IPS-18c (cell line): Measurements from ENCODE around the gene AMPH.
"Not testable (repeated sequence)": the region's sequence is repeated elsewhere in the genome, so short reads cannot be mapped to it uniquely, and the experiment has no call there.

ENCODE experiments used
- H3K4me3 ChIP-seq: 2 replicates; pipeline ENCODE4 v1.7.0; 2013; ENCODE audit warnings: low read depth, mild to moderate bottlenecking, low read length, moderate library complexity; ENCODE audit not compliant: insufficient read depth
- H3K9me3 ChIP-seq: one replicate; pipeline ENCODE4 v1.6.1; 2013; ENCODE audit warnings: mild to moderate bottlenecking, low read length, moderate library complexity; ENCODE audit not compliant: control insufficient read depth, insufficient read depth

AMPH gene

GRCh38 chr7:38448584-38449234 is 182.5 kb downstream of the AMPH start:
- H3K9me3 ChIP-seq, result no peaks in the 10 kb centered on the region

DNA sequence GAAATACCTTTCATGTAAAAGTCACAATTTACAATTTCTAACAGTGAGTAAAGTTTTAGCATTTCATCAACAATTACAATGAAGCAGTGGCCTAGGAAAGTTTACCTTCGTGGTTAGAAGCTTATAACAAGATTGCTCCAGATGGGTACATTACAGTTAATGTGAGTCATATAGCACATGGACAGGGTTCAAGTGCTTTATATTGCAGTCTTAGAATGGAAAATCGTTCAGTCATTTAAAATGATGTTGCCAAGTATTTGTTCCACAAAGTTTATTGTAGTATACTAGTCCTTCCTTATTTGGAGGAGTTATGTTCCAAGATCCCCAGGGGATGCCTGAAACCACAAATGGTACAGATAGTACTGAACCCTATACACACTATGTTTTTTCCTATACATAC is 183.1 kb downstream of the AMPH start:
- Histone ChIP-seq H3K9me3 (no peaks in the 10 kb centered on the region), H3K4me3 (no peak overlapping the region)

More at GRCh38 chr7:38448584-38449234, 182.5 kb downstream of the AMPH start:
- H3K4me3 ChIP-seq, result no peak overlapping the region

- H3K4me3 ChIP-seq, result no peak overlapping the region
- H3K9me3 ChIP-seq, result no peaks in the 10 kb centered on the region
Observed at GRCh38 chr7:38438970-38439369, 192.2 kb downstream of the AMPH start.

GRCh38 chr7:38432671-38433070 is 198.5 kb downstream of the AMPH start:
- Histone ChIP-seq H3K4me3 (no peak overlapping the region), H3K9me3 (no peaks in the 10 kb centered on the region)

DNA sequence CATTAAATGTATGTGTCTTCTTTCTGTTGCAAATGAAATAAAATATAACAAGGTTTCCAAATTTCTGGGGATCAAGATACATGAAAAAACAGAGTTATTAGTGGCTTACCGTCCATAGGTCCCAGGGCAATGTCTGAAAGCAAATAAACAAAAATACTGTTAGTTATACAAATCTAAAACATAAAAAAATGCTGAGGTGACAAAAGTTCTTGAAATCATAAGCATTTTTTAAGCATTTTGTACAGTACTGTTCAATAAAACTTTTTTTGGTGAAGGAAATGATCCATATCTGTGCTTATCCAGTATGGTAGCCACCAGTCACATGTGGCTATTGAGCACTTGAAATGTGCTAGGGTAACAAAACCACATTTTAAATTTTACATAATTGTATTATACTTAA is 199.1 kb downstream of the AMPH start:
- no peaks in the 10 kb centered on the region for H3K9me3 ChIP-seq
- H3K4me3 ChIP-seq, result no peak overlapping the region

DNA sequence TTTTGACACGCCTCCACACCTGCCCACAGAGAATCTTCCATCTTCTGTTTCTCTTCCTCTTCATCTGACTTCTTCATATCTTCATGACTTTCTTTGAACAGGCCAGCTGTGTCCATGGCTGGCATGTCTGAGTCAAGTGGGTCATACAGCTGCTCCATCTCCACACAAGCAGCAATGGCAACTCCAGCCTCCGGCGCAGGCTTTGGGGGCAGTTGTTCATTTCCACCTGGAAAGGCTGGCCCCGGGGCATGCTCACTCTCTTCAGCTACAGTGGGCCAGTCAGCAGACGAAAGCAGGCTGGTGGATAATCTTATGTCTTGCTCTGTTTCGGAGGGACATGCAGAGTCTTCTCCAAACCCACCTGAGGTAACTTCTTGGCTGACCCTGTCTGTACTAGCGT is 202.1 kb downstream of the AMPH start:
- H3K4me3 ChIP-seq, result no peak overlapping the region; the same call in 1 of the 2 replicates
- H3K9me3 ChIP-seq, result no peaks in the 10 kb centered on the region

DNA sequence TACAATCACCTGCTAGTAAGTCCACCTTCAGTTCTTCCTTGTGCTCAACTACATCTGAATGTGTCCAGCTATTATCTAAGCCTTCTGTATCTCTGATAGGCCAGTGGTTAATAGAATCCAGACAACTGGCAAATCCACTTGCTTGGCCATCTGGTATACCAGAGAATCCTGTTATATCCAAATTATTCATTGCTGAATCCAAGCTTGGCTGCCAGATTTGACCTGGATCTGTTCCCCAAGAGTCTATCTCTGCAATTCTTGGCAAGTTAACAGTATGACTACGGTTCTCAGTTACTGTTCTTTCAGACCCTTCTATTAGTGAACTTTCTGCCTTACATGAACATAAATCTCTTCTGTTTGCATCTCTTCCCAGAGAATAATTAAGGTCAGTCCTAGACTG is 203.1 kb downstream of the AMPH start:
- Histone ChIP-seq H3K9me3 (no peaks in the 10 kb centered on the region), H3K4me3 (no peak overlapping the region)

DNA sequence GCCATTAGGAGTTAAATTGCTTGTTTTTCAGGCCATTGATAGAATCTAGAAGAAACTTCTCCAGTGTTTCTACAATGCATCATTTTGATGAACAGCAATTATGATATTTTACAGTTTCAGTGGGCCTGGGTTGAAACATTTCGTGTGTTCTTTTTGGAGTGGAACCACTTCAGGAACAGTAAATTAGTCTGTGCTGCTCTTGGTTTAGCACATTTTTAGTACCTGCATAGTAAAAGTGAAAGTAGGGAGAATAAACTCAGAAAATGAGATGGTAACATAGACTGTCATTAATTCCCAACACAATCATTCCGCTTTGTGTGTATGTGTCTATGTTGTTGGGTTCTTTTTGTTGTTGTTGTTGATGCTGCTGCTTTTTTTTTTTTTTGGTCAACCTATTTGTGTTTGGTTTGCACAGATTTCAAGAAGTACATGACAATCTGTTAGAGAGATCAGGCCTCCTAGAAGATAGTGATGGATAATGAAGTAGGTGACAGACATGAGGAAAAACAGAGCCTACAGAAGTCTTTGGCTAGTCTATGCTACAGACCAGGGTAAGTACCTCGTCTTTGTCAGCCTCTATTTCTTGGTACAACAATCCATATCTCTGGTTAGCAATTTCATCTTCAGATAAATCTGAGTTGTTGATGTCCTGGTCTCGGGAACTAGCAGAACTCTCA is 203.8 kb downstream of the AMPH start:
- H3K9me3 ChIP-seq, result no peaks in the 10 kb centered on the region
- no peak overlapping the region for H3K4me3 ChIP-seq

DNA sequence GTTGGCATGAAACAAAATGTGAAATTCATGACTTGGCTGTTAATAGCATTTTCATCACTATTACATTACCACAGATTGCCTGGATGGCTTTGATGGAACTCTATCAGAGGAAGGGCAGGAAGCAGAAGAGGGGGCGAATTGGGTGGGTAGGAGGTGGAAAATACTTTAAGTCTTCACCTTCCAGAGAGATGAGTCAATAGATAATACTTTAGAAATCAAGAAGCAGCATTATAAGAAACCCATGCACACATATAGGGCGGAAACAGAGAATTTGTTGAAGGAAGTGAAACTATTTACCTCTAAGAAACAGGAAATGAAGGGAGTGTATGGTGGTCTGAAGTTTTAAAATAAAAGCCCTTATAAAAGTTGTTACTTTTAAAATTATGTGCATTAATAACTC is 205.7 kb downstream of the AMPH start:
- H3K9me3 ChIP-seq, result no peaks in the 10 kb centered on the region
- H3K4me3 ChIP-seq, result no peak overlapping the region

DNA sequence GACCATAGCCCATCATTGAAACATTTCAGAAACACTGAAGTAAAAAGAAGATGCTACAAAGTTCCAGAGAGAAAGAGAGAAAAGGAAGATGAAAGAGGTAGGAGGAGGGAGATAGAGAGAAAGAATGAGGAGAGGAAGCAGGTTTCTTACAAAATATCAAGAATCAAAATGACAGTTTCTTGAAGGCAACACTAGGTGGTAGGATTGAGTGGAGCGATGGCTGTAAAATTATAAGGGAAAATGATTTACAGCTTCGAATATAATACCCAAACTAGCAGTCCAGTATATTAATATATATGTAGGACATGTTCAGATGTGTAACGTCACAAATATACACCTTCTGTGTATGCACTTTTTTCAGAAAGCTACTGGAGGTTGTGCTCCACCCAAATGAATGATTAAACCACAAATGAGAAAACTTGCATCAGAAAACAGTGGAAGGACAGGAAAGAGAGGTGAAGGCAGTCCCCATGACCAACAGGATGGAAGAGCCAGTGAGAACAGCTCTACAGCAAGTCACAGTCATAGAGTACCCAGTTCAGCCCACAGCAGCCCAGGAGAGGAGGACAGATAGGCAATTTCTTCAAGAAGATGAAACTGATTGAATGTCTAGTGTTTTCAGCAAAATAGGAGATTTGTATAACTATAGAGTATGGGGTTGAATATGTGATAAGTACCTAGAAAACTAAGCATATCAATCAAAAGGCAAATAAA is 206.3 kb downstream of the AMPH start:
- H3K9me3 ChIP-seq, result no peaks in the 10 kb centered on the region
- no peak overlapping the region for H3K4me3 ChIP-seq

DNA sequence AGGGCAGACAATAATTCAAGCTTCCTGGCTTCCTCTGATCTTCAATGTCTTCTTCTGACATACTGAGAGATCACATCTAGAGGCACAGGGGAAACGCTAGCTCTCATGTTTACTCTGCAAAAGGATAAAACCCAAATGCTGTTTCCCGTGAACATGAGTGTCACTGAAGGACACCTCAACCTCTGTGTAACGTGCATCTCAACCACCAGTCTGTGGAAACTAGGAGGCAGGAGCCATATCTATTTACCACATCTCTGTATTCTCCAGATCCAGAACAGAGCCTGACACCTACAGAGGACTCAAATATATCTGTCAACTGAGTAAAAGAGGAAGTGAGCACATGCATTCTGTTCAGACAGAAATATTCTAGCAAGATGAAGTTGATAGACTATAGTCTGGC is 217.4 kb downstream of the AMPH start:
- H3K4me3 ChIP-seq, result no peak overlapping the region
- H3K9me3 ChIP-seq, result no peaks in the 10 kb centered on the region

- Histone ChIP-seq H3K9me3 (no peaks in the 10 kb centered on the region), H3K4me3 (no peak overlapping the region)
Observed at GRCh38 chr7:38411404-38411803, 219.8 kb downstream of the AMPH start.

- no peaks in the 10 kb centered on the region for H3K9me3 ChIP-seq
- H3K4me3 ChIP-seq, result no peak overlapping the region
Observed at GRCh38 chr7:38410056-38410455, 221.1 kb downstream of the AMPH start.

- no peaks in the 10 kb centered on the region for H3K9me3 ChIP-seq
- no peak overlapping the region for H3K4me3 ChIP-seq
Observed at GRCh38 chr7:38409531-38409930, 221.6 kb downstream of the AMPH start.

DNA sequence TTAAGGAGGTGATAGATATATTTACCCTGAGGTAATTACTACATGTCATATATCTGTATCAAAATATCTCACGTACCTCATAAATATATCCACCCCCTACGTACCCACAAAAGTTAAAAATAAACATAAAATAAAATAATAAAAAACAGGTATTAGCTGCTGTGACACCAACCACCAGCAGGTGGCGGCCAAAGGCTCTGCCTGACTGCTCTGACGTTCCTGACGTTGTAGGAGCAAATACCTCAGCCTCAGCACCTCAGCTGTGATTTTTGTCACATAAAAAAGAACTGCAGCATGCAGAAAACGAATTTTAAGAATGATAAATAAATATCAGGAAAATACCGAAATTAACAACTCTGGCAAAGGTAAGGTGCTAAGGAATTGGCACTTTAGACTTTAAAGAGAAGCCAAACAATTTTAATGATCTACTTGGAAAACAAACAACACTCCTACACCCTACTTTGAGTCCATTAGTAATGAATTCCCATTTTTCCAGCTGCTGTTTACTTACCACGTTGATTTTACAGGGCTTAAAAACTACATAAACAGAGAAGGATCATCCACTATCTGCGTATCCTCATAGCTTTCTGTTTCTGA is 232.3 kb downstream of the AMPH start:
- no peak overlapping the region for H3K4me3 ChIP-seq

GRCh38 chr7:38396852-38397251 is 234.3 kb downstream of the AMPH start:
- Histone ChIP-seq H3K4me3 (no peak overlapping the region), H3K9me3 (peaks cover 2% of the 10 kb centered on the region)

More for the DNA sequence above, 232.3 kb downstream of the AMPH start:
- peaks cover 2% of the 10 kb centered on the region for H3K9me3 ChIP-seq

DNA sequence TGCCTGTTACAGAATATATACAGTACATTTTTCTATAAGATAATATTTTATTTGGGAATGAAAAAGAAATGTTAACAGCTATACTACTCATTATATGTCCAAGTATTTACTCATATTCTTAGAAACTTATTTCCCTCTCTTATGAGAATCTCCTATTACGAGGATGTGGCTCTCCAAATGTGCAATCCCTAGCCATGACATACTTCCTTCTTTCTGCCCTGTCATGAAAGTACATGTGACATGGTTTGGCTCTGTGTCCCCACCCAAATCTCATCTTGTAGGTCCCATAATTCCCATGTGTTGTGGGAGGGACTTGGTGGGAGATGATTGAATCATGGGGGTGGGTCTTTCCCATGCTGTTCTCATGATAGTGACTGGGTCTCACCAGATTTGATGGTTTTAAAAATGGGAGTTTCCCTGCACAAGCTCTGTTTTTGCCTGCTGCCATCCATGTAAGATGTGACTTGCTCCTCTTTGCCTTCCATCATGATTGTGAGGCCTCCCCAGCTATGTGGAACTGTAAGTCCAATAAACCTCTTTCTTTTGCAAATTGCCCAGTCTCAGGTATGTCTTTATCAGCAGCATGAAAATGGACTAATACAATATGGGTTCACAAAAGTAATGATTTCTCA is 235.1 kb downstream of the AMPH start:
- not testable (repeated sequence) for H3K4me3 ChIP-seq, H3K9me3 ChIP-seq
